ENCODE data around the gene AKT2. TPM values are rescaled to one million over a fixed set of nuclear protein-coding genes. Genes with fewer than 3 reads are reported as not detected.
A peak's percentile ranks its signal among the peaks of the same experiment; 100 is the strongest.

AKT2 gene
- total RNA-seq, 2 donors from 2014 or later: 131 to 180 TPM

GRCh38 chr19:40264314-40265054, 20.7 kb downstream of the AKT2 start:
- ATAC-seq: no peak

DNA sequence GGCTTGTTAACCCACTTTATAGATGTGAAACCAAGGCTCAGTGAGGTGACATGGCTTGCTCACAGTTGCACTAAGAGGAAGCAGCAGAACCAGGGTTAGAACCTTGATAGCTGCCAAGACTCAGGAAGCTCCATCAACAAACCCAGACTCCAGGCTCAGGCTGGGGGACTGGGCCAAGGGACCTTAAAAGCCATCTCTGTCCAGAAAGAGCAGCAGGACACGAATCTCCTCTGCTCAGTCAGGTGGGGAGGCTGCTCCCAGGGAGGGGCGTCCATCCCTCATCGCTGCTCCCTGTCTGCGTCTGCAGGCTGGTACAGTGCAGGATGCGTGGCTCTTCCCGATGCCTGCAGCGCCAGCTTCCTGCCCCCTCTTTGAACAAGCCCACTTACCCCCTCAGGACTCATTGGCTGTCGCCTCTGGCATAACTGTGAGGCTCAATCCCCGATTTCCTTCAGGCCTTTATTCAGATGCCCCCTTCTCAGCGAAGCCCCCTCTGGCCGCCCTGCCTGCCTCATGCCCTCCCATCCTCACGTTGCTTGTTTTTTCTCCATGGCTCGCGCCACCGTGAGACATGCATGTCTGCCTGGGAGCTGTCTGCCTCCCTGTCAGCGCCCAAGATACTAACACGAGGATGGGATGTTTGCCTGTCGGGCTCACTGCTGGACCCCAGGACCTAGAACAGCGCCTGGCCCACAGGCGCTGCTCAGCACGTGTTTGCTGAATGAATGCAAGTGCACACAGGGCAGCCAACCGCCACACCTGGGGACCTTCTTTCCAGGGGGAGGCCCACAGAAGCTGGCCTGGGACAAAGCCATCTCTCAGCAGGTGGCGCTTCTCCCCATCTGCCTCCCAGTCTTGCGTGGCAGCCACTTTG, 21.5 kb downstream of the AKT2 start:
- Mint-ChIP-seq H3K27ac (peak overlapping the region in 1 of 2 donors; percentile 31), H3K27me3 (no peaks in the 10 kb centered on the region), H3K36me3 (no peaks in the 10 kb centered on the region), H3K4me1 (ENCODE audit: low read depth in 2 of 2) (peaks cover 18 to 39% of the 10 kb centered on the region in 2 donors), H3K9me3 (no peaks in the 10 kb centered on the region), H3K4me3 (no peak overlapping the region)
- DNase-seq (ENCODE audit: low spot score) (peak; percentile 40), ATAC-seq (no peak)

More at GRCh38 chr19:40264314-40265054, 20.7 kb downstream of the AKT2 start:
- Mint-ChIP-seq H3K36me3 (no peaks in the 10 kb centered on the region), H3K4me1 (ENCODE audit: low read depth in 2 of 2) (peaks cover 15 to 40% of the 10 kb centered on the region in 2 donors), H3K4me3 (no peak overlapping the region), H3K9me3 (no peaks in the 10 kb centered on the region), H3K27me3 (no peaks in the 10 kb centered on the region), H3K27ac (no peak overlapping the region)
- peak; percentile 53 for DNase-seq (ENCODE audit: low spot score)

- Mint-ChIP-seq H3K27ac (no peak overlapping the region), H3K9me3 (no peaks in the 10 kb centered on the region), H3K36me3 (no peaks in the 10 kb centered on the region), H3K4me1 (ENCODE audit: low read depth in 2 of 2) (peaks cover 12 to 37% of the 10 kb centered on the region in 2 donors), H3K27me3 (no peaks in the 10 kb centered on the region), H3K4me3 (no peak overlapping the region)
- DNase-seq (ENCODE audit: low spot score) (no peak), ATAC-seq (peak in 1 of 2 donors; percentile 11)
These were observed 22.7 kb downstream of the AKT2 start for GRCh38 chr19:40262422-40262821.

DNA sequence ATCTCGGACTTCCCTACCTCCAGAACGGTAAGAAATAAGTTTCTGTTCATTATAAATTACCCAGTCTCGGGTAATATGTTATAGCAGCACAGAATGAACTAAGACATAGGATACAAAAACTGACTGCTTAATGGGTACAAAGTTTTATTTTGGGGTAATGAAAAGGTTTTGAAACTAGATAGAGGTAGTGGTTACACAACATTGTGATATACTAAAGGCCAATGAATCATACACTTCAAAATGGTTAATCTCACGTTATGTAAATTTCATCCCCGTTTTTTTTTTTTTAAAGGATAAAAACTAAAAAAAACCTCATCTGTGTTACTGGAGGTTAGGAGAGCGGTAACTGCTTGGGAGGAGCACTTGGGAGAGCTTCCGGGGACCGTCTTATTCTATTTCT, 23.5 kb downstream of the AKT2 start:
- no peak overlapping the region for H3K4me3 Mint-ChIP-seq
- H3K27me3 Mint-ChIP-seq: no peaks in the 10 kb centered on the region
- DNase-seq (ENCODE audit: low spot score) (no peak), ATAC-seq (no peak)
- H3K27ac Mint-ChIP-seq: no peak overlapping the region
- H3K4me1 Mint-ChIP-seq (ENCODE audit: low read depth in 2 of 2): peaks cover 7 to 34% of the 10 kb centered on the region in 2 donors
- H3K9me3 Mint-ChIP-seq: no peaks in the 10 kb centered on the region
- no peaks in the 10 kb centered on the region for H3K36me3 Mint-ChIP-seq

GRCh38 chr19:40257096-40257517, 28.0 kb downstream of the AKT2 start:
- Mint-ChIP-seq H3K4me1 (ENCODE audit: low read depth in 2 of 2) (peaks cover 16 to 37% of the 10 kb centered on the region in 2 donors), H3K27ac (no peak overlapping the region), H3K4me3 (no peak overlapping the region), H3K36me3 (peaks cover 9% of the 10 kb centered on the region), H3K27me3 (no peaks in the 10 kb centered on the region), H3K9me3 (no peaks in the 10 kb centered on the region)
- ATAC-seq (peak in 1 of 2 donors; percentile 24), DNase-seq (ENCODE audit: low spot score) (no peak)

DNA sequence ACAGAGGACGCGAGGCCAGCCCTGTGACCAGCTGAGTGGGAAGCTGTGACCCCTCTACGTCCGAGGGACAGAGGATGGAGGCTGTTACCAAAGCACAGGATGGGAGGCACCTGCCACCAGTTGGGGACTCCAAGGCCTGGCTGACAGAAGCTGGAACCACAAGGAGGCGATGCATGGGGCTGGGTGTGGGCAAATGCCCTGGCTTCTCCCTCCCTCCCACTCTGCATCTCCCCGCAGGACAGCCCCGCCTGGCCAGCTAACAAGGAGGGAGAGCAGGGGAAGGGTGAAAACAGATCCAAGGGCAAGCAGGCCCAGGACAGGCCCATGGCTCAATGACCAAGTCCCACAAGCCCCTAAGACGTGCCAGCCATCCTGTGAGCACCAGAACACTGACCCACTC, 28.6 kb downstream of the AKT2 start:
- Mint-ChIP-seq H3K9me3 (no peaks in the 10 kb centered on the region), H3K36me3 (peaks cover 9% of the 10 kb centered on the region), H3K4me1 (ENCODE audit: low read depth in 2 of 2) (peaks cover 16 to 40% of the 10 kb centered on the region in 2 donors), H3K27me3 (no peaks in the 10 kb centered on the region), H3K27ac (no peak overlapping the region), H3K4me3 (no peak overlapping the region)
- DNase-seq (ENCODE audit: low spot score) (no peak), ATAC-seq (no peak)

GRCh38 chr19:40255619-40256166, 29.5 kb downstream of the AKT2 start:
- DNase-seq (ENCODE audit: low spot score) (no peak), ATAC-seq (no peak)
- H3K27ac Mint-ChIP-seq: no peak overlapping the region
- H3K9me3 Mint-ChIP-seq: no peaks in the 10 kb centered on the region
- no peaks in the 10 kb centered on the region for H3K27me3 Mint-ChIP-seq
- no peak overlapping the region for H3K4me3 Mint-ChIP-seq
- peaks cover 16 to 38% of the 10 kb centered on the region in 2 donors for H3K4me1 Mint-ChIP-seq (ENCODE audit: low read depth in 2 of 2)
- peaks cover 9% of the 10 kb centered on the region for H3K36me3 Mint-ChIP-seq

- no peaks in the 10 kb centered on the region for H3K9me3 Mint-ChIP-seq
- no peak overlapping the region for H3K27ac Mint-ChIP-seq
- H3K27me3 Mint-ChIP-seq: no peaks in the 10 kb centered on the region
- H3K4me1 Mint-ChIP-seq (ENCODE audit: low read depth in 2 of 2): peaks cover 17 to 38% of the 10 kb centered on the region in 2 donors
- peaks cover 9% of the 10 kb centered on the region for H3K36me3 Mint-ChIP-seq
- DNase-seq (ENCODE audit: low spot score): peak; percentile 39
- no peak for ATAC-seq
- no peak overlapping the region for H3K4me3 Mint-ChIP-seq
These were observed 30.3 kb downstream of the AKT2 start for GRCh38 chr19:40254714-40255418.

DNA sequence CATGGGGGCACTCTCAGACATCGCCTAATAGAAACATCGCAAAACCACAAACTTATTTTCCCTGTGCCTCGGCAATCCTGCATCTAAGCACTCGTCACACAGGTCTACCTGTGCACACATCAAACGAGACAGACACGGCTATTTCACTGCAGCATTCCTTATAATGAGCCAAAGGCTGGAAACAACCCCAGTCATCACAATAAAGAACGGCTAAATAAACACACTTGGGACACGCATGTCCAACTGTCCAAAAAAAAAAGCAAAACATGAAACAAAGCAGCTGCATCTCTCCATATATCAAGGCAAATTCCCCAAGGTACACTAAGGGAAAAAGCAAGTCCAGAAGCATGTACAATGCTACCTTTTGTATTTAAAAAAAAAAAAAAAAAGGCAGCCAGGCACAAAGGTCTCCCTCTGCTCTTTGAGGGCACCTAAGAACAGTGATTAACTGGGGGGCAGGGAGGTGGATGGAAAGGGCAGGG, 31.5 kb downstream of the AKT2 start:
- H3K27ac Mint-ChIP-seq: no peak overlapping the region
- H3K36me3 Mint-ChIP-seq: peaks cover 9% of the 10 kb centered on the region
- peaks cover 13 to 35% of the 10 kb centered on the region in 2 donors for H3K4me1 Mint-ChIP-seq (ENCODE audit: low read depth in 2 of 2)
- H3K9me3 Mint-ChIP-seq: no peaks in the 10 kb centered on the region
- DNase-seq (ENCODE audit: low spot score) (no peak), ATAC-seq (no peak)
- no peaks in the 10 kb centered on the region for H3K27me3 Mint-ChIP-seq
- no peak overlapping the region for H3K4me3 Mint-ChIP-seq

DNA sequence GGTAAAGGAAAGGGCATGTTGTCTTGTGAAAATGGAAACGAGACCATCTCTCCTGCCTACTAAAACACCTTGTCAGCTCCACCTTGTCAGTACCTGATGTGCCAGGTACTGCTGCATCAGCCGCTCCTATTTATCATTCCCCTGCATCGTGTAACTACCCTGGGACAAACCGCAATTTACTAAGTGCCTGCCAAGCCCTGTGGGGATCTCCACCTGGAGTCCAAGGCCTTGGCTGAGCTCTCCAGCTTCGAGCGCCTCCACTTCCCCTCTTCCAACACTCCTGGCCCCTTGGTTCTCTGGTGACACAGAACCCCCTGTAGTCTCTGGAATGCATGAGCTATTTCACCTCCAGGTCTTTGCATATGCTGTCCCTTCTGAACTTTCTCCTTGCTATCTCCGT, 32.8 kb downstream of the AKT2 start:
- no peak overlapping the region for H3K4me3 Mint-ChIP-seq
- H3K27me3 Mint-ChIP-seq: no peaks in the 10 kb centered on the region
- no peak overlapping the region for H3K27ac Mint-ChIP-seq
- peaks cover 13 to 37% of the 10 kb centered on the region in 2 donors for H3K4me1 Mint-ChIP-seq (ENCODE audit: low read depth in 2 of 2)
- no peaks in the 10 kb centered on the region for H3K9me3 Mint-ChIP-seq
- H3K36me3 Mint-ChIP-seq: peaks cover 9% of the 10 kb centered on the region
- no peak for ATAC-seq
- no peak for DNase-seq (ENCODE audit: low spot score)

- no peak overlapping the region for H3K27ac Mint-ChIP-seq
- peaks cover 13 to 37% of the 10 kb centered on the region in 2 donors for H3K4me1 Mint-ChIP-seq (ENCODE audit: low read depth in 2 of 2)
- ATAC-seq: peak in 1 of 2 donors; percentile 38
- peaks cover 9% of the 10 kb centered on the region for H3K36me3 Mint-ChIP-seq
- H3K9me3 Mint-ChIP-seq: no peaks in the 10 kb centered on the region
- H3K4me3 Mint-ChIP-seq: no peak overlapping the region
- no peak for DNase-seq (ENCODE audit: low spot score)
- no peaks in the 10 kb centered on the region for H3K27me3 Mint-ChIP-seq
These were observed 33.2 kb downstream of the AKT2 start for GRCh38 chr19:40251991-40252390.

DNA sequence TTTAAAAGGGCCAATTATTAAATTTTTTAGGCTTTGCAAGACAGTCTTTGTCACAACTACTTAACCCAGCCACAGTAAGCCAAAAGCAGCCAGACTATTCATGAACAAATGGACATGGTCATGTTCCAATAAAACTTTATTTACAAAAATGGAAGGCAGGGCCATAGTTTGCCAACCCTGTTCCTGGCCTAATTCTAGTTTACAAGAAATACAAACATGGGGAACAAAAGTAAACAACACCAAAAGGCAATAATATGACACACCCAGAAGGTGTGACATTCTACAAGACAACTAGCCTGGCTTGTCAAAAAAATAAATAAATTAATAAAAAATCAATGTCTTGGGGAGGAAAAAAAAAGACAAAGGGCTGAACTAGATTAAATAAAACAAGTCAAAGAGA, 33.9 kb downstream of the AKT2 start:
- no peak overlapping the region for H3K4me3 Mint-ChIP-seq
- ATAC-seq (no peak), DNase-seq (ENCODE audit: low spot score) (no peak)
- H3K27ac Mint-ChIP-seq: no peak overlapping the region
- peaks cover 13 to 33% of the 10 kb centered on the region in 2 donors for H3K4me1 Mint-ChIP-seq (ENCODE audit: low read depth in 2 of 2)
- peaks cover 9% of the 10 kb centered on the region for H3K36me3 Mint-ChIP-seq
- H3K27me3 Mint-ChIP-seq: no peaks in the 10 kb centered on the region
- no peaks in the 10 kb centered on the region for H3K9me3 Mint-ChIP-seq

GRCh38 chr19:40249781-40250180, 35.4 kb downstream of the AKT2 start:
- peak overlapping the region; percentile 12 to 58 for H3K27ac Mint-ChIP-seq
- no peaks in the 10 kb centered on the region for H3K27me3 Mint-ChIP-seq
- DNase-seq (ENCODE audit: low spot score): no peak
- H3K4me1 Mint-ChIP-seq (ENCODE audit: low read depth in 2 of 2): peaks cover 4 to 21% of the 10 kb centered on the region in 2 donors
- no peaks in the 10 kb centered on the region for H3K36me3 Mint-ChIP-seq
- no peaks in the 10 kb centered on the region for H3K9me3 Mint-ChIP-seq
- no peak overlapping the region for H3K4me3 Mint-ChIP-seq
- no peak for ATAC-seq

Data from natural killer cell treated with Interleukin-12 subunit alpha and Interleukin-12 subunit beta and Interleukin-15 and Interleukin-18, amount 100 ng/mL, for 72 hours (primary cell).